ENCODE data around the gene FIGNL2. TPM values are rescaled to one million over a fixed set of nuclear protein-coding genes. Genes with fewer than 3 reads are reported as not detected.

The FIGNL2 gene
- total RNA-seq, 1 donor from 2014 or later, result not detected

DNA sequence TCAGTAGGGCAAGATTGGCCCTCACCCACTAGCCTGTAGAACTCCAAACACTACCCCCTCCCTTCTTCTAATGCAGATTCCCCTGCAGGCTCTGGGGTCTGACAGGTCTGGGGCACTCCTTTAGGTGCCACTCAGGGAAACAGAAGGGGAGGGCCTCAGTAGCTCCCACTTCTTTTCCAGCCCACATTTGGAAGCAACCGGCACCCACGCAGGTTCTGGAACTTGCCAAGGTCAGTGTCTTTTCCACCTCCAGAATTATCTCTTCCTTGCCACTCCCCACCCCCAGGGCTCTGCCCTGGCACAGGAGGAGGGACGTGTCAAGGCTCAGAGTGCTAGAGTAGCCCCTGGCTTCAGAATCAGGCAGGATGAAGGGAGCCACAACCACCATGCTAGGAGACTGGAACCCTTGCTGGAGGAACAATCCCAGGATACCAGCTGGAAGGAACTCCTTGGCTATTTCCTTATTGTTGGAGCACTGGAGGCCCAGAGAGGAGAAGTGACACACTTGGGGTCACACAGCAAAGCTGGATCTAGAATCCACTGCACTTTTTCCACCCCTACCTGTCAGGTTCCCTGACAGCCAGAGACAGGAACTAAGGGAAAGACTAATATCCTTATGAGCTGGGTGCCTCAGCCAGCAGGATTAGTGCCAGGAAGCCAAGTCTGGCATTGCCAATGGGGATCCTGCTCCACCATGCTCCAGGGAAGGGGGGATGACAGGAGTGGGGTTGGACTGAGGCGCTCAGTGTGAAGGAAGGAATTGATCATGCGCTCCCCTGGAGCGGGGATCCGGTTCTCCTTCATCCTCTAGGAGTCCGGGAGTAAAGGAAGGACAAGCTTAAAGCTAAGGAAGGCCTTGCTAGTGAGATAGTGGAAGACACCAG is 1.8 kb upstream of the FIGNL2 start:
- intact Hi-C loops (cut with DNase I), result no loop called here
- DNase-seq (ENCODE audit: low spot score in 2 of 2), result no peak
- Histone ChIP-seq H3K27ac (no peak overlapping the region), H3K4me1 (peaks cover 0 to 14% of the 10 kb centered on the region in 2 donors), H3K4me3 (no peak overlapping the region), H3K36me3 (no peaks in the 10 kb centered on the region), H3K27me3 (peaks cover 24% of the 10 kb centered on the region), H3K9me3 (no peaks in the 10 kb centered on the region)
- TF ChIP-seq, protein P1, sequence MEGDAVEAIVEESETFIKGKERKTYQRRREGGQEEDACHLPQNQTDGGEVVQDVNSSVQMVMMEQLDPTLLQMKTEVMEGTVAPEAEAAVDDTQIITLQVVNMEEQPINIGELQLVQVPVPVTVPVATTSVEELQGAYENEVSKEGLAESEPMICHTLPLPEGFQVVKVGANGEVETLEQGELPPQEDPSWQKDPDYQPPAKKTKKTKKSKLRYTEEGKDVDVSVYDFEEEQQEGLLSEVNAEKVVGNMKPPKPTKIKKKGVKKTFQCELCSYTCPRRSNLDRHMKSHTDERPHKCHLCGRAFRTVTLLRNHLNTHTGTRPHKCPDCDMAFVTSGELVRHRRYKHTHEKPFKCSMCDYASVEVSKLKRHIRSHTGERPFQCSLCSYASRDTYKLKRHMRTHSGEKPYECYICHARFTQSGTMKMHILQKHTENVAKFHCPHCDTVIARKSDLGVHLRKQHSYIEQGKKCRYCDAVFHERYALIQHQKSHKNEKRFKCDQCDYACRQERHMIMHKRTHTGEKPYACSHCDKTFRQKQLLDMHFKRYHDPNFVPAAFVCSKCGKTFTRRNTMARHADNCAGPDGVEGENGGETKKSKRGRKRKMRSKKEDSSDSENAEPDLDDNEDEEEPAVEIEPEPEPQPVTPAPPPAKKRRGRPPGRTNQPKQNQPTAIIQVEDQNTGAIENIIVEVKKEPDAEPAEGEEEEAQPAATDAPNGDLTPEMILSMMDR (IDR thresholded peaks at IDR 0.05), result no peak

DNA sequence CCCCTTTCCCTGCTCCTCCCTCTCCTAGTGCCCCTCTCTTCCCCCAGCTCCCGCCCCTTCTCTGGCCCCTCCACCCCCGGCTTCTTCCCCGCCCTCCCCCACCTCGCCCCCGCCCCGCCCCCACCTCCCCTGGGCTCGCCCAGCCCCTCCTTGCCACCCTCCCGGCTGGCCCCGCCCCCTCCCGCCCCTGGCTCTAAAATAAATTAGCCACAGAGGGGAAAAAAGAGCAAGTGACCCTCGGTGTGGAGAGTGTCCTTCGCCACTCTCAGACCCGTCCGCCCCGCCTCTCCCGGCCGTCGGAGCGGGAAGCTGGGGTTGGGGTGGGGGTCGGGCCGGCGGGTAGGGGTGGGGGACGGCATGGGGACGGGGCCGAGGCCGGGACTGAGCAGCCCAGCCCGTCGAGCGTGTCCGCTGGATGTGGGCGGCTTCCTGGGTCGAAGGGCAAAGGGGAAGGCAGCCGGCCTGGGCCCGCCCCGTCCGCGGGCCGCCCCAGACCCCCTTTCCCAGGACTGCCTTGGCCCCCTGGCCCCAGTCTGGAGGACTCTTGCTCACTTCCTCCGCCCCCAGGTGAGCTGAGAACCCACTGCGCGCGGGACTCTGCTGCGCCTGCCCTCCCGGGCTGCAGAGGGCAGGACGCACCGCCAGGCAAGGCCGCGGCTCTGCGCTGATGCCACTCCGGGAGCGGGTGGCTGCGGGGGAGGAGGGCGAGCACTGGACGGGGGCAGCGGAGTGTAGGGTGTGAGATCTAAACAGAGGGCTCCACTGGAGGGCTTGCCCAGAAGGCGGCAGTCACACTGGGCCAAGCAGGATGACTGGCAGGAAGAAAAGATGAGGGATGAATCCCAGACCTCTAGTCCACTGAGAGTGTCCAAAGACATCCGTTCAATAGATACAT is 570 bp upstream of the FIGNL2 start:
- peak overlapping the region in 1 of 2 donors; percentile 40 for H3K27ac ChIP-seq
- peak overlapping the region; percentile 64 to 69 for H3K4me3 ChIP-seq
- no peaks in the 10 kb centered on the region for H3K9me3 ChIP-seq
- peaks cover 28% of the 10 kb centered on the region for H3K27me3 ChIP-seq
- DNase-seq (ENCODE audit: low spot score in 2 of 2), result no peak
- TF ChIP-seq, protein P1 (IDR thresholded peaks at IDR 0.05), result no peak
- H3K36me3 ChIP-seq, result no peaks in the 10 kb centered on the region
- peaks cover 0 to 14% of the 10 kb centered on the region in 2 donors for H3K4me1 ChIP-seq
- intact Hi-C loops (cut with DNase I), result no loop called here

DNA sequence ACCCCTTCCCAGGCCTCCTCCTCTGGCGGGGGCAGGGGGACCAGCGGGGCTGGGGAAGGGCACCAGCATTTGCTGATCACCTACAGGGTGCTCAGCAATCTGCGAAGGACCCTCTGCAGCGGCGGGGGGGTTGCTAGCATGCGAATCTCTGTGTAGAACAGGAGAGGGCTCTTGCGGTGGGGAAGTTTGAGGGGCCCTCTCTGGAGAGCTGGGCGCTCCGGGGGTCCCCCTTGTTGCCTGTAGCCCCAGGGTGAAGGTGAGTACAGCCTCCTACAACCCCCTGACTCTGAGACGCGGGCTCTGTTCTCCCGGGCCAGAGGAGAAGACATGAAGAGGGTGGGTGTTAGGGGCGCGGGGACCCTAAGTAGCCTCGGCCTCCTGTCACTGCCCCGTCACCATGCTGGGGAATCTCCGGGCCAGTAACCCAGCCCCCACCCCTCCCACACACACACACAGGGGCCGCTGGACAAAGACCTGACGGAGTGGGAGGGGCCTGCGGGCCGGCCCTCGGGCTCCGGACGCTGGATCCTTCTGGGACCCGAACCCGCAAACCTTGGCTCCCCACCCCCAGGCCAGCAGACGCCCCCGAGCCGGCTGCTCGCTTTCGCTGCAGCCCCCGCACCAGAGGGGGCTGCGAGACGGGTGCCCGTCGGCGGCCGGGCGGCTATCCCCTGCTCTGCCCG is 734 bp downstream of the FIGNL2 start:
- H3K36me3 ChIP-seq, result no peaks in the 10 kb centered on the region
- intact Hi-C loops (cut with DNase I), result no loop called here
- no peaks in the 10 kb centered on the region for H3K9me3 ChIP-seq
- peak overlapping the region; percentile 64 to 69 for H3K4me3 ChIP-seq
- peak overlapping the region in 1 of 2 donors; percentile 18 for H3K27ac ChIP-seq
- peaks cover 0 to 14% of the 10 kb centered on the region in 2 donors for H3K4me1 ChIP-seq
- no peak for DNase-seq (ENCODE audit: low spot score in 2 of 2)
- H3K27me3 ChIP-seq, result peaks cover 28% of the 10 kb centered on the region
- TF ChIP-seq, protein P1 (IDR thresholded peaks at IDR 0.05), result no peak

DNA sequence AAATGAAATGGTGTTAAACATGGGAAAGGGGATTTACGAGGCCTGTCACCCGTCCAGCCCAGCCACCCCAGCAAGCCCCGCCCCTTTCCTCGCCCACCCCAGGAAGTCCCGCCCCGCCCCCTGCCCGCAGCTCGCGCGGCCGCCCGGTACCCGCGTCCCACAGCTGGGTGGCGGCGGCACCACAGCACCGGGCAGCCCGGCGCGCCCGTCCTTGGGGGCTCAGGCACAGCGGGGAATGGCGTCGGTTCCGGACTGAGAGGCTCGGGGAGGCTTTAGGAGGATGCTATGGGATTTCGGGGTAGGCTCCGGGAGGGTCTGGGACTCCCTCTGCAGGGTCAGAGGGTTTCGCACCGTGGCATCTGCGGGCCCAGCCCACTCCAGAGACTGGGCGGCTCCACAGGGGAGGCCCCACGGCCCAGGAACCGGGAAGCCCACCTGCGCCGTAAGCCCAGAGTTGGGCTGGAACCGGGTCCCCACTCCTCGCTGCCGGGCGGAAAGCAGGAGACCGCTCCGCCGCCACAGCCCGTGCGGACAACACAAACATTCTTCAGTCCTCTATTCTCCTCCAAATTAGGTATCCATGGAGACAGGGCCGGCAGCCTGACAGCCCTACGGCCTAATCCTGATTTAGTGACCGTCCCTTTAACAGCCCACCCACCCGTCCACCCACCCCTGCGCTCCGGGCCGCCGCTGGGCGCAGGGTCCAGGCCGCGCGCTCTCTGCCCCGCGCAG is 1.4 kb downstream of the FIGNL2 start:
- Histone ChIP-seq H3K36me3 (no peaks in the 10 kb centered on the region), H3K27ac (no peak overlapping the region), H3K4me1 (peaks cover 0 to 14% of the 10 kb centered on the region in 2 donors), H3K4me3 (peak overlapping the region; percentile 64 to 69), H3K27me3 (peaks cover 28% of the 10 kb centered on the region), H3K9me3 (no peaks in the 10 kb centered on the region)
- intact Hi-C loops (cut with DNase I), result no loop called here
- DNase-seq (ENCODE audit: low spot score in 2 of 2), result no peak
- TF ChIP-seq, protein P1 (IDR thresholded peaks at IDR 0.05), result no peak

DNA sequence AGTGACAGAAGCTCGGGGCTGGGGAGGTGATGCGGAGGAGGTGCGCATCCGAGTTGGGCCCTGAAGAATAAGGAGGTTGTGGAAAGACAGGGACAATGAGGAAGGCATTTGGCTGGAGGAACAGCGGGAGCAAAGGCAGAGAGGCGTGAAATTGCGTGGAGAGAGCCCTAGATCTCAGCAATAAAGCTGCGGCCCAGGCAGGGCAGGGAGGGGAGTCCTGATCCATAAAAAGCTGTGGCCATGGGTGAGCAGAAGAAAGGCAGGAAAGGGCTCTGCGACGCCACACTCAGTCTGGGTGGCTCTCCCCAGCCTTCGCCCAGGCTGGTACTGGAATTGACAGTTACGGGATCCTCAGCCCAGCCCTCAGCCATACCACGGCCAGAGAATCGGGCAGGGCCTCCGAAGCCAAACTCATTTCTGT is 2.2 kb downstream of the FIGNL2 start:
- TF ChIP-seq, protein P1 (IDR thresholded peaks at IDR 0.05), result no peak
- H3K4me1 ChIP-seq, result peaks cover 0 to 14% of the 10 kb centered on the region in 2 donors
- peak overlapping the region in 1 of 2 donors; percentile 69 for H3K4me3 ChIP-seq
- peaks cover 28% of the 10 kb centered on the region for H3K27me3 ChIP-seq
- H3K9me3 ChIP-seq, result no peaks in the 10 kb centered on the region
- no peaks in the 10 kb centered on the region for H3K36me3 ChIP-seq
- intact Hi-C loops (cut with DNase I), result no loop called here
- H3K27ac ChIP-seq, result no peak overlapping the region
- no peak for DNase-seq (ENCODE audit: low spot score in 2 of 2)
